Neural cell (in vitro differentiated cells): Measurements from ENCODE around the gene HLA-C.

Experiments used
- EP300 ChIP-seq: fragments of 450-650 bp; conservative IDR thresholded peaks from 2 replicates; pipeline ENCODE4 v1.6.1; 2014; ENCODE audit warnings: antibody characterized with exemption, mild to moderate bottlenecking, moderate library complexity; ENCODE audit not compliant: poor library complexity, severe bottlenecking
- EZH2 ChIP-seq: fragments of 200-600, 300-800 bp; shearing (Covaris generic), sonication (generic); IDR thresholded peaks from 2 replicates; pipeline ENCODE4 v1.6.1; 2014; ENCODE audit warnings: antibody characterized with exemption, low read length, borderline replicate concordance, mild to moderate bottlenecking; ENCODE audit not compliant: insufficient read depth, poor library complexity, severe bottlenecking
- POLR2AphosphoS5 ChIP-seq: IDR thresholded peaks from 2 replicates; pipeline ENCODE4 v1.6.1; 2012
- REST ChIP-seq: IDR thresholded peaks from 2 replicates; pipeline ENCODE4 v1.6.1; 2012; ENCODE audit warnings: borderline replicate concordance
- TAF1 ChIP-seq: IDR thresholded peaks from 2 replicates; pipeline ENCODE4 v1.6.1; 2012; ENCODE audit warnings: low read depth
- TF ChIP-seq, protein P1 (sequence below): fragments of 450-650 bp; IDR thresholded peaks from 2 replicates; pipeline ENCODE4 v1.5.1; 2014; ENCODE audit warnings: antibody characterized with exemption, mild to moderate bottlenecking, moderate library complexity; ENCODE audit not compliant: poor library complexity, severe bottlenecking

GRCh38 chr6:31294056-31294455 lies 22.2 kb upstream of the HLA-C start:
- TF ChIP-seq, protein P1, sequence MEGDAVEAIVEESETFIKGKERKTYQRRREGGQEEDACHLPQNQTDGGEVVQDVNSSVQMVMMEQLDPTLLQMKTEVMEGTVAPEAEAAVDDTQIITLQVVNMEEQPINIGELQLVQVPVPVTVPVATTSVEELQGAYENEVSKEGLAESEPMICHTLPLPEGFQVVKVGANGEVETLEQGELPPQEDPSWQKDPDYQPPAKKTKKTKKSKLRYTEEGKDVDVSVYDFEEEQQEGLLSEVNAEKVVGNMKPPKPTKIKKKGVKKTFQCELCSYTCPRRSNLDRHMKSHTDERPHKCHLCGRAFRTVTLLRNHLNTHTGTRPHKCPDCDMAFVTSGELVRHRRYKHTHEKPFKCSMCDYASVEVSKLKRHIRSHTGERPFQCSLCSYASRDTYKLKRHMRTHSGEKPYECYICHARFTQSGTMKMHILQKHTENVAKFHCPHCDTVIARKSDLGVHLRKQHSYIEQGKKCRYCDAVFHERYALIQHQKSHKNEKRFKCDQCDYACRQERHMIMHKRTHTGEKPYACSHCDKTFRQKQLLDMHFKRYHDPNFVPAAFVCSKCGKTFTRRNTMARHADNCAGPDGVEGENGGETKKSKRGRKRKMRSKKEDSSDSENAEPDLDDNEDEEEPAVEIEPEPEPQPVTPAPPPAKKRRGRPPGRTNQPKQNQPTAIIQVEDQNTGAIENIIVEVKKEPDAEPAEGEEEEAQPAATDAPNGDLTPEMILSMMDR = no peak
- TF ChIP-seq EZH2 = no peak
- TF ChIP-seq POLR2AphosphoS5 = no peak
- TF ChIP-seq EP300 = no peak
- TF ChIP-seq TAF1 = no peak
- no peak for TF ChIP-seq REST
